Skeletal muscle tissue (tissue), 4 donors: ENCODE data around the gene OBSCN. TPM values are rescaled to one million over a fixed set of nuclear protein-coding genes. Genes with fewer than 3 reads are reported as not detected.

Experiments
- H3K27ac ChIP-seq: one replicate; pipeline ENCODE4 v1.7.0; 2013; ENCODE audit warnings: mild to moderate bottlenecking, low read depth, low read length, inconsistent platforms
- H3K27me3 ChIP-seq, 3 donors: one replicate each; pipeline ENCODE4 v1.7.0; 2013; ENCODE audit warnings: low read length in 3 of 3; ENCODE audit not compliant: control insufficient read depth in 3 of 3, insufficient read depth in 3 of 3
- H3K36me3 ChIP-seq, 3 donors: one replicate each; pipeline ENCODE4 v1.7.0; 2013; ENCODE audit warnings: low read length in 3 of 3; ENCODE audit not compliant: control insufficient read depth in 3 of 3, insufficient read depth in 3 of 3
- H3K4me1 ChIP-seq, 3 donors: one replicate each; pipeline ENCODE4 v1.7.0; 2013; ENCODE audit warnings: low read length in 3 of 3, mild to moderate bottlenecking in 3 of 3; ENCODE audit not compliant: control insufficient read depth in 3 of 3, insufficient read depth in 3 of 3
- H3K4me3 ChIP-seq, 3 donors: one replicate each; pipeline ENCODE4 v1.7.0; 2013; ENCODE audit warnings: low read length in 3 of 3
- H3K9ac ChIP-seq, 3 donors: one replicate each; pipeline ENCODE4 v1.7.0; 2013; ENCODE audit warnings: low read length in 3 of 3, mild to moderate bottlenecking in 3 of 3, moderate library complexity in 2 of 3, low read depth in 1 of 3
- H3K9me3 ChIP-seq, 3 donors: one replicate each; pipeline ENCODE4 v1.7.0; 2013; ENCODE audit warnings: low read length in 3 of 3; ENCODE audit not compliant: control insufficient read depth in 3 of 3
- total RNA-seq: library from RNA; depleted of rRNA; stranded (reverse); fragments of >200 nt; gene quantifications from one replicate; pipeline ENCODE4 v1.2.3, GENCODE V29; 2014
- donor health status: Osteomylitis.

Gene OBSCN
- total RNA-seq, 1 donor from 2014 or later = 460 TPM

DNA sequence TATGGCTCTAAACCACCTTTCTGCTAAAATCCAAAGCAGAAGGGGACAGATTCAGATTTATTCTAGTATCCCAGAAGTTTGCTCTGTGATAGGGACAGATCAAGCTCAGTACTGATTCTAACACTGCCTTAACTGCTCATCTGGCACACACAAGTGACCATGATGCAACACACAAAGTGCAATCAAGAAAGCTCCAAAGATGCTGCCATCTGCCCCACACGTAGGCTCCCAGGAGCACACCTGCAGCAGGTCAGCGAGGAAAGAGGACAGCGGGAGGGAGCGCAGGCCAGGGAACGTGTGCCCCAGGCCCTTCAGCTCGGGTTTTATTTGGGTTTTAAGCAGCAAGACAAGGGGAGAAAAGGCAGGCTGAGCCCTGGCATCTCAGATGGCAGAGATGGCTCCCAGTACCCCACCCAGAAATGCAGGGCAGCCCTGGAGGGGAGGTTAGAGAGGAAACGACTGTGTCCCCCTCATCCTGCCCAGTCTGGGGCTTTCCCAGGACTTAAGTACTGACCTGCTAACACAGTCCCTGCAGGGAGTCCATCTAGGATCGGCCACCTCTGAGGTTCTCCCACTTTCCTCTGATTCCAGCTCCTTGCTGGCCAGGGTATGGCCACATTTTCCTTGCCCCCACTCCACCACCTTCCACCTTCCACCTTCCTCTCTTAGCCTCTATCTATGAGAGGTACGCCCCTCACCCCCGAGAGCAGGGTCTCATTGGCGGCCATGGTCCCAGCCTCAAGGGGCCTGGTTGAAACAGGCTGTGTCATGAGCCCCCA, 197.5 kb downstream of the OBSCN start:
- peaks cover 0 to 8% (median 4%) of the 10 kb centered on the region in 3 donors for H3K36me3 ChIP-seq
- H3K27me3 ChIP-seq = no peaks in the 10 kb centered on the region
- peaks cover 14 to 31% (median 22%) of the 10 kb centered on the region in 3 donors for H3K4me1 ChIP-seq
- no peaks in the 10 kb centered on the region for H3K9me3 ChIP-seq
- H3K27ac ChIP-seq = no peak overlapping the region
- H3K9ac ChIP-seq = peak overlapping the region; percentile 48 to 73 (median 67)
- peak overlapping the region; percentile 72 to 88 (median 85) for H3K4me3 ChIP-seq

DNA sequence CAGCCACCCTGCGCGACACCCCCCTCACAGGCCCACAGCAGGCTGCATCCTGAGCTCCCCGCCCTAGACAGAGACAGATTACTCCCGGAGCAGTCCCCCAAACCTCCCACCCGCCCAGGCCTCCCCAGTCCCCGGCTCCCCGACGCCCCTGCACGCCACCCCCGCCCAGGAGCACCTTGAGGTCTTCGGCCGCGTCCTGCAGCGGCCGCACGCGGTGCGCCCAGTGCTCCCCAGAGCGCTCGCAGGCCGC, 198.1 kb downstream of the OBSCN start:
- peak overlapping the region; percentile 72 to 88 (median 85) for H3K4me3 ChIP-seq
- peaks cover 14 to 31% (median 22%) of the 10 kb centered on the region in 3 donors for H3K4me1 ChIP-seq
- H3K27ac ChIP-seq = no peak overlapping the region
- H3K27me3 ChIP-seq = no peaks in the 10 kb centered on the region
- peaks cover 0 to 6% (median 3%) of the 10 kb centered on the region in 3 donors for H3K36me3 ChIP-seq
- peak overlapping the region; percentile 67 to 86 (median 70) for H3K9ac ChIP-seq
- no peaks in the 10 kb centered on the region for H3K9me3 ChIP-seq

DNA sequence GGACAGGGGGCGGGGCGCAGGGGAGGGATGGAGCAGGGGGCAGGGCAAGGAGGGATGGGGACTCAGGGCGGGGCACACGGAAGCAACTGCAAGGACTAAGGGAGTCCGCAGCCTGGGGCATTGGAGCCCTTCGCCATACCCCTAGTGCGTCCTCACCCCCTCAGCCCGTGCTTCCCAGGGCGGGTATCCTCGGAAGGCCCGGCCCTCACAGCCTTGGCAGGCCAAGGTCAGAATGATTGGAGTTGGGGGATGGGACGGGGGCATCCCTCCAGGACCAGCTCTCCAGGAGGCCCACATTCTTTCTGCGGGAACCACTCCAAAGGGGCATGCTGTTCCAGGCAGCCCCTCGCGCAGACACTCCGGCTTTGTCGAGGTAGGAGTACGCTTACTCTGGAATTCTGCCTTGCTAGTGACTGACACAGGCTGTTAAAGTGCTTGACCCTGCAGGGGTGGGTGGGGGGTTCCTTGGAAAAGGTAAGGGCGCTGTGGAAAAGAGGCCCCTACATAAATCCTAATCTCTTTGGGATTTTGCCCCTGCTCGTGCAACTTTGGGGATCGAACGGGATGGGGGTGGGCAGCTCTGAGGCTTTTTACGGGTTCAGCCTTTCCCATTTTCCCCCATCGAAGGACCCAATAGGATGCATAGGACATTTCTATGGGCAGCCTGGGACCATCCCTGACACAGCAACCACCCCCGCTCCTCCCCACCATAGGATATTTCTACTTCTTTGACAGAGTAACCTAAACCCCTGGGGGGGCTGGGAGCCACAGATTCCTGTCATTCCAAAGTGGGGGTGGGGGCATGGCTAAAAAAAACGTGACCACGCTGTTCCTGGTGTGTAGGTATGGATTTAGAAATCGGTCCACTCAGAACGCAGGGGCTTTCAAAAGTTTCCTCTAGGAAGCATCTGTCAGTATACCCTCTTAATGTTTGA, 199.5 kb downstream of the OBSCN start:
- Histone ChIP-seq H3K9ac (peak overlapping the region; percentile 47 to 79 (median 59)), H3K9me3 (no peaks in the 10 kb centered on the region), H3K36me3 (peaks cover 0 to 6% (median 3%) of the 10 kb centered on the region in 3 donors), H3K27ac (no peak overlapping the region), H3K27me3 (no peaks in the 10 kb centered on the region), H3K4me3 (peak overlapping the region; percentile 79 to 85 (median 82)), H3K4me1 (peaks cover 14 to 31% (median 22%) of the 10 kb centered on the region in 3 donors)

DNA sequence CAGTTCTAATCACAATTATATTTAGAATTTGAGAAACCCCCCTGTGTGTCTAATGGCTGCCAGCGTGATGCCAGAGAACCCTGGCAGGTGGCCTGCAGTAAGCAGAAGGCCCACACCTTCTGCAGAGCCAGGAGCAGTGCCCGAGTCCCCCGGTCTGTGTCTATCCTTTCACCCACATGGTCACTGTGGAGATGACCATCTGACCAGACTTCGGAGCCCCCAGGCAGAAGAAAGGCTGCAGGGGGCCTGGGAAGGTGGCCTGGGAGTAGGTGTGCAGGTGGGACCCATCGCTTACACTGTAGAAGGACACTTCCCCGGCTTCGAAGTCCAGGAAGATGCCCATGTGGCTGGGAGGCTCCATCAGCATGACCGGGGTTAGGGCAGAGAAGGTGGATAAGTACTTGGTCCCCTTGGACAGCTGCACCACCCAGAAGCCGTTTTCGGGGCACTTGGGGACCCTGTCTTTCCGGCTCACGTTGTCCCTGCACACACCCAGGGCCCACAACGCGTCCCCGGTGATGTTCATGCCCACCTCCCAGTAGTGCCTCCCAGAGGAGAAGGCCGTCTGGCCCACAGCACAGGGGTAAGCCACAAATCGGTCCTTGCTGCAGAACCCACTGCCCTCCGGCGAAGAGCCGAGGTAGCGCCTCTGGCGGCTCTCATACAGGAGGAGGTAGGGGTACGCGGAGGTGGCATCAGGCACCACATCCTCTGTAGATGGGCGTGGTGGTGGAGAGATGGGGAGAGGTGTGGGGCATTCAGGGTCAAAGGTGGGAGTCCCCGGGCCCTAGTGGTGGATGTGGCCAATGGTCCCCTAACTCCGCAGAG, 200.4 kb downstream of the OBSCN start:
- Histone ChIP-seq H3K9ac (no peak overlapping the region), H3K4me3 (no peak overlapping the region), H3K9me3 (no peaks in the 10 kb centered on the region), H3K36me3 (peaks cover 0 to 4% (median 0%) of the 10 kb centered on the region in 3 donors), H3K27me3 (no peaks in the 10 kb centered on the region), H3K4me1 (peaks cover 11 to 31% (median 22%) of the 10 kb centered on the region in 3 donors), H3K27ac (no peak overlapping the region)

DNA sequence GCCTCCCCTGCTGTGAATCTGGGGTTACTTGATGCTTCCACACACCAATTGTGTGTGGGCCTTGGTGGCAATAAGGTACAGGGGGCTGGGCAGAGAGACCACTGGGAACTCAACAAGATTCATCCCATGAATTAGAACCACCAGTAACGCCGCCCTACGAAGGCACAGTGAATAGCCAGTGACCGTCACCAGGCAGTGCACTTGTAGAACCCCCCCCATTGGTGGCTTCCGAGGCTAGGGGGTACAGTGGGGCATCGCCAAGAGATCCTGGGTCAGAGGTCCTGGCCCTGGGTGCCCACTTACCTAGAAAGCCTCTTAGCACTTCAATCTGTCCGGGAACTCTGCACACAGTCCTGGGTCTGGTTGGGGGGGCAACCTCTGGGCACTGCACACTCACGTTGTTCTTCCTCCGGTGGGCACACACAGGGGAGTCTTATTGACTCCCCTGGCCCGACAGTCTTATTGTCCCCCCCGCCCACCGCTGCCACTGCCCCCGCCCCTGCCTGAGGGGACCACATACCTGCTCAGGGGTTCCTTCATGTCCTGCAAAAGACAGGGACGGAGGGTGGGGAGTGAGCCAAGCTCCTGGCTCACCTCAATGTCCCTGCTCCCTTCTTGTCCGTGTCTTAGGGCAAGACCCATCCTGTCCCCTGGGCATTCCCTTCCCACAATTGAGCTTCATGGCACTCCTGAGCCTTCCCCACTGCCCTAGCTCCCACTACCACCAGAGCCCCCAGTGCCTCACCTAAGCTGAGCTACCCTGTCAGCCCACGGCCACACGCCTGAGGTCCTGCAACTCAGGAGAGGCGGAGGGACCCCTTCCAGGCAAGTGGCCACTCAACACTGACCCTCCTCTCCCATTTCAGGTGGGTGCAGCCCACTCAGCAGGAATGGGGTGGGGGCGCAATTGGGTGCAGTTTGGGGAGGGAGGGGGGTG, 201.3 kb downstream of the OBSCN start:
- Histone ChIP-seq H3K27ac (no peak overlapping the region), H3K27me3 (peaks cover 0 to 4% (median 3%) of the 10 kb centered on the region in 3 donors), H3K4me1 (peaks cover 11 to 27% (median 21%) of the 10 kb centered on the region in 3 donors), H3K4me3 (no peak overlapping the region), H3K9me3 (no peaks in the 10 kb centered on the region), H3K9ac (no peak overlapping the region), H3K36me3 (peaks cover 0 to under 1% (median 0%) of the 10 kb centered on the region in 3 donors)

DNA sequence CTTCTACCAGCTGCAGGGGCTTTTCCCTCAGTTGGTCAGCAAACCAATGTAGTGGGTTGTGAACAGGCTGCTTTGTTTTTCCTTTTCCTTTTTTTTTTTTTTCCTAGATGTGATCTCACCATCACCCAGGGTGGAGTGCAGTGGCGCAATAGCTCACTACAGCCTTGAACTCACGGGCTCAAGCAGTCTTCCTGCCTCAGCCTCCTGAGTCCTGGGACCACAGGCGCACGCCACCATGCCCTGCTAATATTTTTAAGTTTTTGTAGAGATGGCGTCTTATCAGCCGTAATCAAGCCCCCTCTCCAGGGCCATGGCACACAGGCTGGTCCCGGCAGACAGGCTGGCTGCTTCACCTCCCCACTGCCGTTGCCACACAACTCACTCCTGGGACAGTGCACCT, 202.2 kb downstream of the OBSCN start:
- Histone ChIP-seq H3K9ac (no peak overlapping the region), H3K27ac (no peak overlapping the region), H3K9me3 (no peaks in the 10 kb centered on the region), H3K36me3 (no peaks in the 10 kb centered on the region), H3K4me3 (no peak overlapping the region), H3K27me3 (peaks cover 7 to 13% (median 11%) of the 10 kb centered on the region in 3 donors), H3K4me1 (peaks cover 8 to 20% (median 16%) of the 10 kb centered on the region in 3 donors)

DNA sequence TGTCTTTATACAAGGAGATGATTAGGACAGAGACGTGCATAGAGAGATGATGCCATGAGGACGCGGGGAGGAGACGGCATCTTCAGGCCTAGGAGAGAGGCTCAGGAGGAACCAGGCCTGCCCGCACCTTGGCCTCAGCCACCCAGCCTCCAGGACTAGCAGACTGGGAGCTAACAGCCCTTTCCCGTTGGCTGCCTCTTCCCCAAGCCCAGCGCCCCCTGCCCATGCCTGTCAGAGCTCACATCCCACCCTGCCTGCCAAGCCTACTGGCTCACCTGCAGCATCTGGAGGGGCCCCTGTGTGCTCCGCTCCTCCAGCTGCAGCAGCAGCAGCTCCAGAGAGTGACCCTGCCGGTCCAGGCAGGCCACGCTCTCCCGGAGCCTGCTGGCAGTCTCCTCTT, 202.8 kb downstream of the OBSCN start:
- Histone ChIP-seq H3K36me3 (no peaks in the 10 kb centered on the region), H3K27ac (no peak overlapping the region), H3K9ac (no peak overlapping the region), H3K27me3 (peaks cover 14 to 18% (median 18%) of the 10 kb centered on the region in 3 donors), H3K4me3 (no peak overlapping the region), H3K4me1 (peaks cover 2 to 15% (median 10%) of the 10 kb centered on the region in 3 donors), H3K9me3 (no peaks in the 10 kb centered on the region)

DNA sequence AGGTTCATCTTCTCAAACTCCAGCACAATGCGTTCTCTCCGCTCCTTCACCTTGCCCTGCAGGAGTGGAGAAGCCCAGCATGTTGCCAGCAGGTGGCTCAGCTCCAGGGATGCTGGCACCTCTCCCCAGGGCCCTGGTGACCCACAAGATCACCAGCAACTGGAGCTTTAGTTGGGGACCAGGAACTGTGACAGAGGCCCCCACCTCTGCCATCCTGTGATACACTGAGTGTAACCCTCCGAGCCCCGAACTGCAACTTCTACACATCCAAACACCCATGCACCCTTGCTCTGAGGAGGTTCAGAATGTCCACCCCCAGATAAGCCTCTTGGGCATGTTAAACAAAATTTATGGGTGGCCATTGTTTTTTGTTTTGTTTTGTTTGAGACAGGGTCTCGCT, 203.3 kb downstream of the OBSCN start:
- Histone ChIP-seq H3K27me3 (peaks cover 18 to 23% (median 22%) of the 10 kb centered on the region in 3 donors), H3K9me3 (no peaks in the 10 kb centered on the region), H3K9ac (no peak overlapping the region), H3K4me3 (no peak overlapping the region), H3K36me3 (no peaks in the 10 kb centered on the region), H3K4me1 (peaks cover 5 to 16% (median 13%) of the 10 kb centered on the region in 3 donors), H3K27ac (no peak overlapping the region)
